ENCODE results near the gene CSTF1.
"Not testable (repeated sequence)": the region's sequence is repeated elsewhere in the genome, so short reads cannot be mapped to it uniquely, and the experiment has no call there.

CSTF1 gene

DNA sequence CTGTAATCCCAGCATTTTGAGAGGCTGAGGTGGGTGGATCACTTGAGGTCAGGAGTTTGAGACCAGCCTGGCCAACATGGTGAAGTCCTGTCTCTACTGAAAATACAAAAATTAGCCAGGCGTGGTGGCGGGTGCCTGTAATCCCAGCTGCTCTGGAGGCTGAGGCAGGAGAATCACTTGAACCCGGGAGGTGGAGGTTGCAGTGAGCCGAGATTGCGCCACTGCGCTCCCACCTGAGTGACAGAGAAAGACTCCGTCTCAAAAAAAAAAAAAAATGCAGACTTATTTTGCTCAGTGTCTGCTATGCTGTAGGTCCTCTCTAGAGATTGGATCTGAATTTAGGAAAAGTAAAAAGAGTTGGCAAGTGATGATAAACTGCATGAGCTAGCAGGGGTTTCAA, 18.8 kb downstream of the CSTF1 start:
- DNase-seq, result not testable (repeated sequence)

DNA sequence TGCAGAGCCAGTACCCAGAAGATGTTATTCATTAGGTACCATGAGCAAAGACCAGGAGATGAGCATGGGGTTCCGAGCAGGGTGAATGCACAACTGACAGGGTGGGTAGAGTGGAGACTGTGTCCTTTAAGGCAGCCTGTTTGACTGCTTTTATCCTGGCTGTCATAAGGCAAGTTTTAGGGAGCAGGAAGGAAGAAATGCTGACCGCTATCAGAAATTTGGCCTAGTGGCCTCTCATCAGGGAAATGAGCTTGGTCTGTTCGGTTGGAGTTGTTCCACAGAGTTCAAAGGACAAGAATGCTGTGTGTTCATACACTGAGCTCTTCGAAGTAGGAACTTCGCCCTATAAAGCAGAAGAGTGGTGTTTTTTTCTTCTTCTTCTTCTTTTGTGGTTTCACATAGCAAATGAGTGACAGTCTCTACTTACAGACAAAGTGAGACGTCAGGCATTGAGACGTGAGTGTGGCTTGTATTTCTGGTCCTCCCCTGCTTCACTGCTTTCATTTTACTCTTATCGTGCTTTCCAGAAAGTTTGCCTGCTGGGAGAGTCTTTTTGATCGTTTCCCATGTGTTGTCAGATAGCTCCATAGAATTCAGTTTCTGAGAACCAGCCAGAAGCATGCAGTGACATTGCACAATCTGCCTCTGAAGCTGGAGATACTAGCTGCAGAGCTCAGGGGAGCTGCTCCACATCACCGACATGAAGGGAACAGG, 19.5 kb downstream of the CSTF1 start, which contains the start of gene CASS4:
Gene CASS4 (plus strand): TSS at position 502 of the 714 bp plus-strand sequence. CDS start 199 bp downstream, at position 701.
- DNase-seq, result no peak

DNA sequence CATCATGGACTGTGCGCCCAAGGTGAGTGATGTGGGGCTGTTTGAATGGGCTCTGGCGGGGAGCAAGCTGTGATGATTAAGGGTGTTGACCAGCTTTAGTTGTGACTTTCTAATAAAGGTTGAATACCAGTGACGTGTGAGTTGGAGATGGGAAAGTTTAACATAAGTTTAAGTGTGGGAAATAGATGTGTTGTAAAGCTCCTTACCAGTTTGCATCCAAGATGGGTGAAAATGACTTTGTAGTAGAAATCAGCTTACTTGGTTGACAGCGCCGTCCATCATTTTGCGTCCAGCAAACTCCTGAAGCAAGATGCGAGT, 20.0 kb downstream of the CSTF1 start:
- no peak for DNase-seq

DNA sequence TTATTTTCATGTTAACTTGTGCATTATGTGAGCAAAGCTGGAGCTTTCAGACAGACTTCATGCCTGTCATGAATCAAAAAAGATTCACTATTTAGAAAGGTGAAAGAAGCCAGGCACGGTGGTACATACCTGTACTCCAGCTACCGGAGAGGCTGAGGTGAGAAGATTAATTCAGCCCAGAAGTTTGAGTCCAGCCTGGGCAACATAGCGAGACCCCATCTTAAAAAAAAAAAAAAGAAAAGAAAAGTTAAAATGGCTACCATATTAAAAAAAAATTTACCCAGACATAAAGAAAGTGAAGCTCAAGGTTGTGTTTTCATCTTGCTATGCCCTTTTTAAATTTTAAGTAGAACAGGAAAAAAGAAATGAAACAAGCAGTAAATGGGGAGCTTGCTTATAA, 20.5 kb downstream of the CSTF1 start:
- DNase-seq, result no peak

DNA sequence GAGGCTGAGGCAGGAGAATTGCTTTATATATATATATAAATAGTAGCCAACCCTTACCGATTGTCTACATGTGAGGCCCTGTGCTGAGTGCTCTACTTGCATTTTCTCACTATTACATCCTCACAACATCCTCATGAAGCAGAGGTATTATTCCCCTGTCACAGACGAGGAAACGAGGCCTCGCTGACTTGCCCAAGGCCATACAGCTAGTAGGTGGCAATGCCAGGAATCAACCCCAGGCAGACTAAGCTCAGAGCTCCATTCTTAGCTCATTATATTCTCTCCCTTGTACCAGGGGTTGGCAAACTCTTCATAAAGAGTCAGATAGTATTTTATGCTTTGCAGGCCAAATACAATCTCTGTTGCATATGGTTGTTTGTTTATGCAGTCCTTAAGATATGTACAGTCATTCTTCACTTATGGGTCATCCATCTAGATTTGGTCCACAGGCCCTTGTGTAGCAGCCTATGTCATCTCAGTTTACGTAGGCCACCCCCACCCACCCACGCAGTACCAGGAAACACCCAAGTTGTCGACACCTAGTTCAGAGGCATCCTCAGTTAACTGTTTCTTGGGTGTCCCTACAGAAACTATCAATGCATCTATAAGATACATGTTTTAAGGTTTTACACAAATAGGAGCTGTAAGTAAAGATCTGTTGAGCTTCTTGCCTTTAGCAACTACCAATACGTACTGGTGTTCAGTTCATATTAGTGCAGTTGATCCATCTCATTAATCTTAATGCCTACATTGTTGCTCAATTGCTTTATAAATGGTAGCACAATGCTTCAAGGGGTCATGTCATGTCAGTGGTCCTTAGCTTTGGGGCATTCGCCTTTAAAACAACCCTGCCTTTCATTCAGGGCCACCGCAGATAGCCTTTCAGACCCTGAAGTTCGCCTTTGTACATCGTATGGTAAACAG, 22.7 kb downstream of the CSTF1 start:
- DNase-seq, result peak; percentile 61

DNA sequence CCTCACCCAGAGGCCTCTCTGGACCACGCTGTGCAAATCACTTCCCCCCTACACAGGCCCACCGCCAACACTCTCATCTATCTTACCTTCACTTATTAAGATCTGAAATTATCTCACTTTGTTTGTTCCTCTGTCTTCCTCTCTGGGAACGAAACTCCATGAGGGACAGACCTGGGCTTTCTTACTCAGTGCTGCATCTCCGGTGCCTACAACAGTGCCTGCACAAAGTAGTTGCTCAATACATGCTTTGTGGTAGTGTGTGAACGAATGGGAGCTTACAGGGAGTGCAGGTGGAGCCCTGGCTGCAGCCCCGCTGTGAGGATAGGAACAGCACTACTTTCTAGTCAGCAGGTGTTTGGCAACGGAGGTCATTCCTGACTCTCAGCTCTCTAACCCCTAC, 25.0 kb downstream of the CSTF1 start:
- no peak for DNase-seq

DNA sequence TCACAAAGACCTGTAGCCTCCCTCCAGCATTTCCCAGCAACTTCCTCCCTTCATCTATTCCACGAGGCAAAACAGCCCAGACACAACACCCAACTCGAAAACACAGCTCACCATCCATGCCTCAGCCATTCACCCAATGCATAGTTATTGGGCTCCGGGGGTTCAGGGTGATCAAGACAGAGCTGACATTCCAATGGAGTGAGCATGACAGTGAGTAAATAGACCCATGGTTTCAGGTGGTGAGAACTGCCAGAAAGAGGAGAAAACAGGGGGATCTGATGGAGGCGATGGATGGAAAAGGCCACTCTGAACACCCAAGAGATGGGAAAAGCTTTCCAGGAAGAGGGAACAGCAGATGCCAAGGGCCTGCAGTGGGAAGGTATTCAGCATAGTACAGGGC, 25.5 kb downstream of the CSTF1 start:
- DNase-seq, result no peak

DNA sequence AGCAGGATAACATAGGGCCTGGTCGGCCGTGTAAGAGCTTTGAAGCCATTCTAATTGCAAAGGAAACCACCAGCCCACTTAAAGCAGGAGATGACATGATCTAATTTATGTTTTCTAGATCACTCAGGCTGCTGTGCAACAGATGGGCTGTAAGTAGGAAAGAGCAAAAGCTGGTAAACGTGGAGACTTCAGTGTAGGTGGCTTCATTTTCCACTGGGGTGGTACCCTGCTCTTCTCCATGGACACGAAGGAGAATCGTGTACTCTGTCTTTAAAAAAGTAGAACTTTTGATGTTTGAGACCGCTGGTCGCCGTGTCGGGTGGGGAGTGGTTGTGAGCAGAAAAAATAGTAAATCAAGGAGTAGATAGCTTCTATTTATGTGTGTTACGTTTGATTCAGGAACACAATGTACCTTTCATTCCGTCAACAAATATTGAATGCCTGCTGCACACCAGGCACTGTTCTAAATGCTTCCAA, 26.0 kb downstream of the CSTF1 start:
- DNase-seq, result no peak

DNA sequence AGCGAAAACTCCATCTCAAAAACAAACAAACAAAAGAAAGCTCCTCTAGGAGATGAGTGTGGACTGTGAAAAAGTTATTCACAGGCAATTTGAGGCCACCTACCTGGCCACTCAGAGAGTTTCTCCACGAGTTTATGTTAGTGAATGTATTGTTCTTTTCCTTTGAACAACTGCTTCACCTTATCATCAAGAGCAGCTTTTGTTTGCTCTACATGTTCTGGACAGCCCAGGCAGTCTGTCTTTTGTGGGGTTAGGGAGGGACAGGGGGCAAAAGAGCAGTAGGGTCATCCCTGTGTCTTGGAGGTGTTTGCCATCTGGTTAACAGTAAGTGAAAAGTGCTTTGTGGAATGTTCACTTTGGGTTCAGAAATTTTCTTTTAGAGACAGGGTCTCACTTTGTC, 27.6 kb downstream of the CSTF1 start:
- no peak for DNase-seq

DNA sequence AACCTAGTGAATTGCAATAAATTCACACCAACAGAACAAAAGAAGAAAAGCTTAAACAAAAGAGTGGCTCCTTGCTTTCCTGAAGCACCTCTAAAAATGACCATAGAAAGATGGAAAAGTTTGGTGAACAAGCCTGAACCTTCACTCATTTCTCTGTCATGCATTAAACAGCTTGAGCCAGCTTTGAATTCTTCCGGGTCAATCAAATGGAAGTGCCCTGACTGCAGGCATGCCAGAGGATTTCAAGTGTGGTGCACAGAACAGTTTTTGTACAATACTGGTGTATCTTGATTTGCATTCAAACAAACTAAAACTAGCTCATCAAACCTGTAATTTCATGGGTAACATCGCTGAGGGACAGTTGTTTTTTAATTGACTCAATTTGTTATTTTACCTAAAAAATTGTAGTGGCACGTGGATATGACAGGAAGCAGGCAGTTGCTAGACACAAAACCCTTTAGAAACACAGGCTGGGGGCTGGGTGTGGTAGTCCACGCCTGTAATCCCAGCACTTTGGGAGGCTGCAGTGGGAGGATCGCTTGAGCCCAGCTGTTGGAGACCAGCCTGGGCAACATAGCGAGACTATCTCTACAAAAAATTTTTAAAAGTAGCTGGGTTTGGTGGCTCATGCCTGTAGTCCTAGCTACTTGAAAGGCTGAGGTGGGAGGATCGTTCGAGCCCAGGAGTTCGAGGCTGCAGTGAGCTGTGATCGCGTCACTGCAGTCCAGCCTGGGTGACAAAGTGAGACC, 28.7 kb downstream of the CSTF1 start:
- no peak for DNase-seq

DNA sequence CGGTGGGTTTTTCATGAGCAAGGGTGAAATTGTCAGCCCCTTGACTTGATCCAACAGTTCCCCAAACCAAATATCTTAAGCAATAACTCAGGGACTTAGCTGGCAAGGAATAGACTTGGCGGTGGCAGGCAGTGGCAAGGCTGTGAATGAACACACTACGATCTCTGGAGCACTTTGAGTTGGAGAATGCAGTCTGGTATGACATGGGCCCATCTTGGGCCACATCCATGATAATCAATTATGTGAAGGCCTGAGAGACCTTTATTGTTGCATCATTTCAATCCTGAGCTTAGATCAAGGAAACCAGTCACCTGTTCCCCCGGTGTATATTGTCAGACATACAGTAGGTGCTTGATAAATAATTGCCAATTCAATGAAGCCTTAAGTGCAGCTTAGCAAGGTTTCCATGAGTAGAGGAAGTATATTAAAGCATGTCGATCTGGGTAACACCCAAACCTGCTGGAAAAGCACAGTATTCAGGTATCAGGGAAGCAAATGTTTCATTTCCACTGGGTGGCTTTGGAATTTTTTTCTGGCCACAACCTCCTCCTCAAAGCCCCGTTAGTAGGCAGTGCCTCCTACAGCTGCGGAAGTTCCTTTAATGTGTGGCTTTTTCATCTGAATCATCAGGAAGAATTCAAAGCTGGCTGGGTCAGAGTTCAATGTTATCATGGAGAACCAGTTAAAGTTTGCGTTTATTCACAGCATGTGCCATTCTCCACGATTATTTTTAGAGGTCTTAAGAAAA, 29.8 kb downstream of the CSTF1 start:
- peak; percentile 8 for DNase-seq

DNA sequence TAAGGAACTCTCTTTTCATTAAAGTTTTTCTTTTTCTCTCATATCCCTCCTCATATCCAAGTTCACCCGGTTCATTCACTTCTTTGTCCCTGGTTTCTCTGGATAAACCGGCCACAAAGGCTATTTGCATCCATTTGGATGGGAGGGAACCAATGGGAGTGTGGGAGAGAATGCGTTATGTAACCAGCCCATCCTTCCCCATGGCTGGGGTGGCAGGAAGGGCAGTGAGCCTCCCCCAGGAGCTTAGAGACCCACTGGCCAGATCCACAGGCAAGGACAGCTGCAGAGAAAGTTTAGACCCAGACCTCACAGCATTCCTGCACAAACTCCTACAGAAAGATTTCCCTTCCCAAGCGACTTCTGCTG, 30.4 kb downstream of the CSTF1 start:
- no peak for DNase-seq

DNA sequence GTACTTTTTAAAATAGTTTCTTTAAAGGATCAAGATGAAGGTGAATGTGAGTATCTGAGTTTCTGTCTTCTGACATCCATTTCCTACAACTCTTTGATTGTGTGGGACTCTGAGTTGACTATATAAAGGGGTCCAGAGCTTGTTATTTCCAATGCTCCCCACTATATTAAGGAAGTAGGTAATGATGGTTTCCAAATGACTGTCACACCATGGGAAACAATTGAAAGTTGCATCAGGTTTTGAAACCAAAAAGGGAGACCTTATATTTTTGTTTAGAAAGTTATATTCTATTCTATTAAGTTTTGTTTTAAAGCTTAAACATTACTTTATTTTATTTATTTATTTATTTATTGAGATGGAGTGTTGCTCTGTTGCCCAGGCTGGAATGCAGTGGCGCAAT, 30.8 kb downstream of the CSTF1 start:
- DNase-seq, result no peak

DNA sequence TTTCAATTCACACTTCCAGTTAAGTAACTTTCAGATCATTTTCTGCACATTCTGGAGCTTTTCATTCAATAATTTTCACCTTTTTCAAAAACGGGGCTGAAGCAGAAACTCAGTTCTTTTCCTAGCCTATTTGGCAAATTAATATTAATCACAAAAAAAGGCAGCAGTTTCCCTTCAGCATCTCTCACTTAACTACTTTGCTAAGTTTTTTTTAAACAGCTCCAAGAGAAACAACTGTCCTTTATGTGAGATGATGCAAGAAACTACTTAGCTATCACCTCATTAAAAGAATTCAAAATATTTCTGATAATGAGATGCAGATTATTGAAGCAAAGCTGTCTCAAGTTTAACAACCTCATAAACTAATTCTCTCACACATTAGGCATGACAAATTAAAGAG, 31.4 kb downstream of the CSTF1 start:
- no peak for DNase-seq

DNA sequence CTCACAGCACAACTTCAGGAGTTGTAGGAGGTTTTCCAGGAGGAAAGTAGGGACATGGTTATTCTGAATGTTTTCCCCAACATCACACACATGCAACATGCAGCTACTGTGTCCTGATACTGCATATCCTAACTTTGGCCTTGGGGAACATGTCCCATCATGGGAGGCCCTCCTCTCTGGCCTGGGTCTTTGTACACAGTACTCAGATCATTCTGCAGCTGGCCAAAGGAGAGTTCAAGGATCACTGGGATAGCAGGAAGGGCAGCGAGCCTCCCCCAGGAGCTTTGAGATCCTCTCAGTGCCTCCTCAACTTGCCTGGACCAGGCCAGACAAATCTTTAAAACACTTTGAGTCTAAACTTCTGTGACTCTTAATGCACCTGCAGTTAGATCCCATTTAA, 32.5 kb downstream of the CSTF1 start:
- DNase-seq, result no peak

DNA sequence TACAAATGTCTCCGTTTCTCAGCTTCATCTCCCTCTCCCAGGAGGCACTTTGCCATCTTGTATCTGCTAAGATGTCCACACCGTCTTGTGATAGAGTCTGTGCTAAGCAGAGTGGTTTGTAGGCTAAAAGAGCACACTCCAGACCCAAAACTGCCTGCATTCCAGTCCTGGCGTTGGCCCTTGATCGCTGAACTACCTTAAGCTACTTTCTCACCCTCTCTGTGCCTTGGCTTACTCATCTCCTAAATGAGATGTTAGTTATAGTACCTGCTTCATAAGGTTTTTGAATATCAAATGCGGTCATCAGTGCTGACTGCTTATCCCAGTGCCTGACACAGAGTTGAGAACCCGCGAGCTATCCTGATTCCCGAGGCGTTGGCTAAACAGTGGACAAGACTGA, 33.6 kb downstream of the CSTF1 start:
- DNase-seq, result no peak

DNA sequence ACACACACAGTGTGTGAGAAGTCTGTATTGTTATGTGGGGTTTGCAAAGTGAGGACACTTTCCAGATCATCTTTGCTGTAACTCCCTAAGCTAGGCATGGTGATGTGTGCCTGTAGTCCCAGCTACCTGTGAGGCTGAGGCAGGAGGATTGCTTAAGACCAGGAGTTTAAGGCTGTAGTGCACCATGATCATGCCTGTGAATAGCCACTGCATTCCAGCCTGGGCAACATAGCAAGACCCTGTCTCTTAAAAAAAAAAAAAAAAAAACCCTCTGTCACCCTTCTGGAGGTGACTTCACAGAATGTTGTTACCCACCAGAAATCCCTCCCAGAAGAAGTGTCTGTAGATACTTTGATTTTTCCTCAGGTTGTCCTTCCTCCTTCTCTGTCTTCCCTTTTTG, 34.5 kb downstream of the CSTF1 start:
- DNase-seq, result no peak

DNA sequence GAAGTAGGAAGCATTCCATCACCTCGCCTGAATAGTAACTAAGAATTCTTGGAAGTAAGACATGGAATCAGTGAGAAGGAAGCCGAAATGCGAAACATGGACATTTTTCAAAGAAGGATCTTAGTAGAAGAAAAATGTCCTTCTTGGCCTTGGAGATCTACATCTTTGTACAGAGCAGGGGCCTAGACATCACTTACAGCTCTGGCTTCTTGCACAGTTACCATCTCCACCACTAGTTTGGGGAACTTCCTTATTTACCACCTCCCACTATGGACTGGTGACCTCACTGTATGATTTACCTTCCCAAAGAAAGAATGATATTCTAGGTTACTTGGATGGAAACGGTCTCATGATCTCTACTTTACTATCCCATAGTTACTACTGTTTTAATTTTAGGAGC, 35.4 kb downstream of the CSTF1 start:
- no peak for DNase-seq

DNA sequence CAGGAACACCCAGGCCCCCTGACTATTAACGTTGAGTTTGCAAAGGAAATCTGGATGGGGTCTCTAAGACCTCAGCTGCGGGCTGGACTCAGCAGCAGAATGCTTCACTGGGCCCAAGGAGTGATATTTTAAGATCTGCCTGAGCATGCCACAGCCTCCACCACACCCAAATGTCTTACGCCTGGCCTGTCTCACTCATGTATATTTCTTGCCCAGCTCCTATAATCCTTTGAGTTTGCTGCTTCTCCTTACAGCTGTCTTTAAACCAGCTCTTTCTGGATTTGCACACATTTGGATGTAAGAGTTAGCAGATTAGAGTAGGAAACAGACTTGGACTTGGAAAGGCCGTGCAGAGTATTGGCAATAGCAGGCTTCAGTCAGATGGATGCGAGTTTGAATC, 36.0 kb downstream of the CSTF1 start:
- DNase-seq, result no peak

DNA sequence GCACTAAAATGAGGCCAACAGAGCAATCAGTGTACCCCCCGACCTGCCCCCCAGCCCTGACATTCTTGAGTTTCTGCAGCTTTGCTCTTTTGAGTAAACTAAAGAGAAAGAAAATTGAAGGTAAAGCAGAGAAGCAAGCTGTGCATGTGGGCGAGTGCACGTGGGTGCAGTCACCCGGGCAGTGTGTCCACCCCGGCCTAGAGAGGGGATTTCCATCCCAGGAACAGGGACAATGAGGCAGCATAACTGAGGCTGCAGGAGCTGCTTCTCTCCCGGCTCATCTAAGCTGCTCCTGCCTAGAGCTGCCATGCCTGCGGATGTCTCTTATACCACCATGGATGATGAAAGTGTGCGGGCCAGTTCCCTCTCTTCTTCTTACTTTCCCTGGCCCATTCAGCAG, 36.4 kb downstream of the CSTF1 start:
- DNase-seq, result no peak

DNA sequence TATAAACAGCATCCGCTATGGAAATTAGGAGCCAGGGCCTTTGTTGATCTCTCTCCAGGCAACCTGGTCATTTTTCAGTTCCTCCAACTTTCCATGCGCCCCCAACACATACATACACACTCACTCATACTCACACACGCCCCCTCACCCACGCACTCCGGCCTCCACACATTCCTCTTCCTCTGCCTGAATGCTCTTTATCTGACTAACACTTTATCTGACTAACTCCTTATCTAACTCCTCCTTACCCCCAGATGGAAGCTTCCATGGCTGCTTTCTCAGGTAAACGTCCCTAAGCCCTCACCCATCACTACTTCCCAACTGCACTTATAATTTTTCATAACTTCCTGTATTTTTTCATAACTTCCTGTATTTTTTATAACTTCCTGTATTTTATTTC, 37.1 kb downstream of the CSTF1 start:
- DNase-seq, result peak; percentile 21

DNA sequence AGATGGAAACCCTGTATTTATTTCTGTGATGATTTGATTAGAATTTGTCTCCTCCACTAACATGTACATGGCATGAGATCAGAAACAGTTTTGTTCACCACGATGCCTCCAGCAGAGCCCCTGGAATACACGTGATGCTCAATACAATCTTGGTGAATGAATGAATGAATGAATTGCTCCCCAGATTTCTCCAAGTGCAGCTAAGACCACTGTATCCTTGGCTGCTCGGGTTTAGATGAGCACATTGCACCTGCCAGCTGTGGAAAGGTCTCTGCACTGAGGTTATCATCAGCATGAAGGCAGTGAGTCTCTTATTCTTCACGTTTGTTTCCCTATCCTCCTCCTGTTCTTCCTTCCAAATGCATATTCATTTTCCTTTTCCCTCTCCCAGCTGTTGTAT, 37.5 kb downstream of the CSTF1 start:
- DNase-seq, result no peak

DNA sequence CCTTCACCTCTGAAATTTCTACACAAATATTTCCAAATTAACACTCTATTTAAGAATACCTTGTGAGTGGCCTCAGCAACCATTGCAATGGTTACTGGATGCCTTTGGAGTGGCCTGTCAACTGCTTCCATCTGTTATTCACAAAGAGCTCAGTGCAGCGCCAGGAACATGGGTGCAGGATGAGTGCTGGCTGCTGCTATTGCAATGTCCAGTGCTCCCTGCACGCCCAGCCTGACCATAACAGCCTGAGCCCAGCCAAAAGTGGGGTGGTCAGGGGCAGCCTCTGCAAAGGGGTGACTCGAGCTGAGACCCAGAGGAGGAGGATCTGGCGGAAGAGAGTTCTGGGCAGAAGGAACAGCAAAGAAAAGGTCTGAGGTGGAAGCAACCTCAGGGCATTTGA, 38.0 kb downstream of the CSTF1 start:
- no peak for DNase-seq

All from amniotic stem cell (primary cell).